Astrocyte (in vitro differentiated cells and primary cell): ENCODE data around the gene PDZRN4. TPM values are rescaled to one million over a fixed set of nuclear protein-coding genes. Genes with fewer than 3 reads are reported as not detected.

Experiments used
- DNase-seq: peaks from one replicate; pipeline ENCODE4 v3.0.0-alpha.2; 2010; ENCODE audit warnings: low read depth
- FAIRE-seq: peaks from 2 replicates; lab custom pipeline; 2011; peaks lifted over from hg19 to GRCh38; lab: Jason Lieb, UNC
- H2AFZ ChIP-seq: 2 replicates; pipeline ENCODE4 v1.6.0; 2012; ENCODE audit warnings: low read depth, low read length, inconsistent platforms
- H3K27ac ChIP-seq: 2 replicates; pipeline ENCODE4 v1.5.1; 2011; ENCODE audit warnings: low read depth, low read length, inconsistent platforms
- H3K27me3 ChIP-seq: 2 replicates; pipeline ENCODE4 v1.6.0; 2011; ENCODE audit warnings: low read length, inconsistent platforms; ENCODE audit not compliant: insufficient read depth
- H3K36me3 ChIP-seq: 2 replicates; pipeline ENCODE4 v1.5.1; 2011; ENCODE audit warnings: low read length, inconsistent platforms; ENCODE audit not compliant: insufficient read depth
- H3K4me1 ChIP-seq: 2 replicates; pipeline ENCODE4 v1.5.1; 2011; ENCODE audit warnings: low read length, inconsistent platforms; ENCODE audit not compliant: insufficient read depth
- H3K4me2 ChIP-seq: 2 replicates; pipeline ENCODE4 v1.6.0; 2012; ENCODE audit warnings: low read length, inconsistent platforms
- H3K4me3 ChIP-seq: 2 replicates; pipeline ENCODE4 v1.5.1; 2011; ENCODE audit warnings: low read depth, mild to moderate bottlenecking, low read length, inconsistent platforms; ENCODE audit not compliant: insufficient read depth
- H3K79me2 ChIP-seq: 2 replicates; pipeline ENCODE4 v1.6.0; 2012; ENCODE audit warnings: mild to moderate bottlenecking, low read length, inconsistent platforms; ENCODE audit not compliant: insufficient read depth
- H3K9ac ChIP-seq: 2 replicates; pipeline ENCODE4 v1.6.0; 2012; ENCODE audit warnings: mild to moderate bottlenecking, low read length, inconsistent platforms
- H3K9me3 ChIP-seq: 2 replicates; pipeline ENCODE4 v1.5.1; 2012; ENCODE audit warnings: low read depth, mild to moderate bottlenecking, low read length, inconsistent platforms; ENCODE audit not compliant: insufficient read depth
- H4K20me1 ChIP-seq: 2 replicates; pipeline ENCODE4 v1.6.0; 2012; ENCODE audit warnings: low read length, inconsistent platforms; ENCODE audit not compliant: insufficient read depth
- H3K27ac Mint-ChIP-seq: one replicate; pipeline ENCODE4 v1.8.0; 2021; ENCODE audit warnings: mild to moderate bottlenecking, mixed read lengths; ENCODE audit not compliant: unreplicated experiment
- H3K27me3 Mint-ChIP-seq: one replicate; pipeline ENCODE4 v1.8.0; 2021; ENCODE audit warnings: low read depth, mixed read lengths; ENCODE audit not compliant: unreplicated experiment
- H3K36me3 Mint-ChIP-seq: one replicate; pipeline ENCODE4 v1.8.0; 2021; ENCODE audit warnings: low read depth, mixed read lengths; ENCODE audit not compliant: unreplicated experiment
- H3K4me1 Mint-ChIP-seq: one replicate; pipeline ENCODE4 v1.8.0; 2021; ENCODE audit warnings: low read depth, mixed read lengths; ENCODE audit not compliant: unreplicated experiment
- H3K4me3 Mint-ChIP-seq: one replicate; pipeline ENCODE4 v1.8.0; 2021; ENCODE audit warnings: mild to moderate bottlenecking, moderate library complexity, mixed read lengths; ENCODE audit not compliant: unreplicated experiment
- H3K9me3 Mint-ChIP-seq: one replicate; pipeline ENCODE4 v1.8.0; 2021; ENCODE audit warnings: mild to moderate bottlenecking, mixed read lengths; ENCODE audit not compliant: unreplicated experiment
- CTCF ChIP-seq: IDR thresholded peaks from 2 replicates; pipeline ENCODE4 v1.5.1; 2011; ENCODE audit warnings: low read depth, mild to moderate bottlenecking, inconsistent platforms, low read length, moderate library complexity; ENCODE audit not compliant: insufficient read depth
- EZH2 ChIP-seq: IDR thresholded peaks from 2 replicates; pipeline ENCODE4 v1.6.1; 2012; ENCODE audit warnings: mild to moderate bottlenecking, low read length, inconsistent platforms; ENCODE audit not compliant: insufficient read depth
- total RNA-seq: library from RNA; stranded (reverse); gene quantifications from 2 replicates; pipeline ENCODE4 v1.2.1, GENCODE V29; 2021

The PDZRN4 gene
- total RNA-seq, 1 donor from 2014 or later, result not detected

GRCh38 chr12:41566703-41567102, 378.6 kb downstream of the PDZRN4 start:
- no peak for FAIRE-seq
- no peaks in the 10 kb centered on the region for H3K9me3 Mint-ChIP-seq
- no peak for TF ChIP-seq EZH2
- no peak for TF ChIP-seq CTCF
- H3K36me3 ChIP-seq, result no peaks in the 10 kb centered on the region
- H3K4me1 ChIP-seq, result no peaks in the 10 kb centered on the region
- H3K27me3 ChIP-seq, result no peaks in the 10 kb centered on the region
- H2AFZ ChIP-seq, result no peak overlapping the region
- H3K9ac ChIP-seq, result no peak overlapping the region
- H3K36me3 Mint-ChIP-seq, result no peaks in the 10 kb centered on the region
- no peak overlapping the region for H3K4me2 ChIP-seq
- H3K9me3 ChIP-seq, result no peaks in the 10 kb centered on the region
- no peak for DNase-seq
- no peak overlapping the region for H3K27ac ChIP-seq
- no peaks in the 10 kb centered on the region for H4K20me1 ChIP-seq
- H3K79me2 ChIP-seq, result no peaks in the 10 kb centered on the region
- no peaks in the 10 kb centered on the region for H3K27me3 Mint-ChIP-seq
- no peaks in the 10 kb centered on the region for H3K4me1 Mint-ChIP-seq
- H3K4me3 Mint-ChIP-seq, result no peak overlapping the region
- no peak overlapping the region for H3K27ac Mint-ChIP-seq
- no peak overlapping the region for H3K4me3 ChIP-seq

GRCh38 chr12:41573445-41573844, 385.3 kb downstream of the PDZRN4 start:
- Mint-ChIP-seq H3K4me3 (no peak overlapping the region), H3K27me3 (no peaks in the 10 kb centered on the region)
- H3K36me3 ChIP-seq, result no peaks in the 10 kb centered on the region

More at GRCh38 chr12:41573445-41573844, 385.3 kb downstream of the PDZRN4 start:
- Histone ChIP-seq H3K27ac (no peak overlapping the region), H3K27me3 (no peaks in the 10 kb centered on the region), H3K4me2 (no peak overlapping the region), H3K9ac (no peak overlapping the region), H3K9me3 (no peaks in the 10 kb centered on the region), H2AFZ (no peak overlapping the region), H3K79me2 (no peaks in the 10 kb centered on the region), H3K4me3 (no peak overlapping the region), H3K4me1 (no peaks in the 10 kb centered on the region), H4K20me1 (no peaks in the 10 kb centered on the region)
- no peaks in the 10 kb centered on the region for H3K36me3 Mint-ChIP-seq
- H3K4me1 Mint-ChIP-seq, result no peaks in the 10 kb centered on the region
- TF ChIP-seq CTCF (no peak), EZH2 (no peak)
- no peaks in the 10 kb centered on the region for H3K9me3 Mint-ChIP-seq
- FAIRE-seq (no peak), DNase-seq (no peak)
- H3K27ac Mint-ChIP-seq, result no peak overlapping the region
